Measurements from ENCODE around the gene PHC1.
A peak's percentile ranks its signal among the peaks of the same experiment; 100 is the strongest.

PHC1 gene

DNA sequence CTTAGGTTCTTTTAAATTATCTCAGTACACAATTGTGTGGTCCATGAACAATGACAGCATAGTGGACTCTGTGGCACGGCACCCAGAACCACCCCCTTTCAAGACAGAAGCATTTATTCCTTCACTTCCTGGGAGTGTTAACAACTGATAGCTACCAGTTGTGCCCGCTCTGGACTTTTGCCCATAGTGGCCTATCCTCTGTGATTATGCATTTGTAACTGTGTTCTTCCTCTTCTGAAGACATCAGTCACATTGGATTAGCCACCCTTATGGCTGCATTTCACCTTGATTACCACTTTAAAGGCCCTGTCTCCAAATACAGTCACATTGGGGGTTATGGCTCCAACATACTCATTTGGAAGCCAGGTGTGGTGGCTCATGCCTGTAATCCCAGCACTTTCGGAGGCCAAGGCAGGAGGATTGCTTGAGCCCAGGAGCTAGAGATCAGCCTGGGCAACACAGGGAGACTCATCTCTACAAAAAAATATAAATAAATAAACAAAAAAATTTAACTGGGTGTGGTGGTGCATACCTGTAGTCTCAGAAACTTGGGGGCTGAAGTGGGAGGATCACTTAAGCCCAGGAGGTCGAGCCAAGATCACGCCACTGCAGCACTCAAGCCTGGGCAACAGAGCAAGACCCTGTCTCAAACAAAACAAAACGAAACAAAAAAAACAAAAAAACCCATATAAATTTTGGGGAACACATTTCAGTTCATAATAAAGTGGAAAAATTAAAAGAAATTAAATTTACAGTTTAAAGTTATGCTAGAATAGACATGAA is 27.6 kb upstream of the PHC1 start:
- peaks cover 0 to 2% (median 0%) of the 10 kb centered on the region in 5 experiments for H3K9me3 ChIP-seq (ENCODE audit: control extremely low read depth in 1 of 5, control insufficient read depth in 4 of 5, insufficient read depth in 2 of 5, low read depth in 1 of 5, low read length in 4 of 5)
- ChIA-PET POLR2A (interaction anchor here (0.6 kb wide), 1 partner anchor 228 kb away, joined by 3 read pairs; no protein-coding TSS in a partner anchor), CTCF (interaction anchor here (1.6 to 2.3 kb wide), 2 partner anchors 30 to 150 kb away, joined by 4 to 6 read pairs; no protein-coding TSS in a partner anchor)
- H3K36me3 ChIP-seq (ENCODE audit: control insufficient read depth in 4 of 4, insufficient read depth in 4 of 4, low read length in 3 of 4): no peaks in the 10 kb centered on the region
- peaks cover 0 to 2% (median 0%) of the 10 kb centered on the region in 4 experiments for H3K4me1 ChIP-seq (ENCODE audit: control extremely low read depth in 1 of 4, control insufficient read depth in 4 of 4, insufficient read depth in 4 of 4, low read length in 3 of 4)
- no peaks in the 10 kb centered on the region for H3K27me3 ChIP-seq (replicated peaks in 2 of 5; ENCODE audit: control insufficient read depth in 4 of 5, insufficient read depth in 5 of 5, low read length in 4 of 5)
- no peak overlapping the region for H3K4me3 ChIP-seq (ENCODE audit: control insufficient read depth in 1 of 7, extremely low read depth in 1 of 7, insufficient read depth in 4 of 7, low read depth in 2 of 7, low read length in 6 of 7)
- H3K27ac ChIP-seq (ENCODE audit: insufficient read depth in 1 of 2, low read depth in 1 of 2, low read length in 2 of 2, poor library complexity in 1 of 2, severe bottlenecking in 2 of 2): peak overlapping the region in 1 of 2 experiments; percentile 47
- WGBS (ENCODE audit: insufficient coverage): 100% methylated on average over 2 of the region's 6 CpGs
- no peak for DNase-seq

- H3K9me3 ChIP-seq (ENCODE audit: control extremely low read depth in 1 of 5, control insufficient read depth in 4 of 5, insufficient read depth in 2 of 5, low read depth in 1 of 5, low read length in 4 of 5): peaks cover 0 to 2% (median 0%) of the 10 kb centered on the region in 5 experiments
- ChIA-PET CTCF (interaction anchor here (1.0 to 2.3 kb wide), 2 partner anchors 30 to 229 kb away, joined by 3 to 6 read pairs; no protein-coding TSS in a partner anchor), POLR2A (no interaction called here)
- peaks cover 0 to 2% (median 0%) of the 10 kb centered on the region in 4 experiments for H3K4me1 ChIP-seq (ENCODE audit: control extremely low read depth in 1 of 4, control insufficient read depth in 4 of 4, insufficient read depth in 4 of 4, low read length in 3 of 4)
- WGBS (ENCODE audit: insufficient coverage): 77% methylated on average over 4 of the region's 4 CpGs
- H3K36me3 ChIP-seq (ENCODE audit: control insufficient read depth in 4 of 4, insufficient read depth in 4 of 4, low read length in 3 of 4): no peaks in the 10 kb centered on the region
- no peak overlapping the region for H3K4me3 ChIP-seq (ENCODE audit: control insufficient read depth in 1 of 7, extremely low read depth in 1 of 7, insufficient read depth in 4 of 7, low read depth in 2 of 7, low read length in 6 of 7)
- H3K27me3 ChIP-seq (replicated peaks in 2 of 5; ENCODE audit: control insufficient read depth in 4 of 5, insufficient read depth in 5 of 5, low read length in 4 of 5): no peaks in the 10 kb centered on the region
- DNase-seq: peak in 2 of 3 donors; percentile 14 to 50
- H3K27ac ChIP-seq (ENCODE audit: insufficient read depth in 1 of 2, low read depth in 1 of 2, low read length in 2 of 2, poor library complexity in 1 of 2, severe bottlenecking in 2 of 2): peak overlapping the region in 1 of 2 experiments; percentile 47
These were observed 27.0 kb upstream of the PHC1 start for GRCh38 chr12:8887285-8887715.

DNA sequence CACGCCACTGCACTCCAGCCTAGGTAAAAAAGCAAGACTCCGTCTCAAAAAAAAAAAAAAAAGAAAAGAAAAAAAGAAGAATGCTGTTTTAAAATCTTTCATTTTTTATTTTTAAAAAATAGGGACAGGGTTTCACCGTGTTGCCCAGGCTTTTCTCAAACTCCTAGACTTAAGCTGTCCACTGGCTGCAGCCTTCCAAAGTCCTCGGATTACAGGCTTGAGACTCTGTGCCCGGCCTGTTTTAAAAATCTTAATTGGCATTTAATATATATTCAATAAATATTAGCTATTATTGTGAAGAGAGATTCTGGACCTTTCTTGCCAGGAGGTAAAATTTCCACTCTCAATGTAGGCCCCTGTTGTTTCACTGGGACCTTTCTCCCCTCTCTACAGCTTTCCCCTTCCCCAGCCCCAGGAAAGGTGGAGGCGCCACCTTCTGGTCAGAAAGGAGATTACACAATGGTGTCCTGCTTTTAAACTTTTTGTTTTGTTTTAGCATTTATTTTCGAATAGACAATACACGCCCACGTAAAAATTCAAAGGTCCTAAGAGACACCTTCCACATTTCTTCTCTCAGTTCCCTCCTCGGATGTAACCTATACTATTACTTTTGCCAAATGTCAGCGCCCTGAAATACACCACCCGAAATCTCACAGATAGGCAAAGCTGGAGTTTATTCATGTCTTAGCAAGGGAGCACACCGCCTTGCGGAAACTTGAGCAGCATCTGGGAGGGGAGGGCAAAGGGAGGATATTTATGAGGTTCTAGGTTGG is 23.8 kb upstream of the PHC1 start:
- WGBS (ENCODE audit: insufficient coverage): 14% methylated on average over 7 of the region's 14 CpGs
- CTCF ChIA-PET: interaction anchor here (0.7 to 2.7 kb wide), 25 partner anchors 9 to 235 kb away, joined by 3 to 13 read pairs (median 4); partner anchors contain the start of gene PHC1
- Histone ChIP-seq H3K4me1 (ENCODE audit: control extremely low read depth in 1 of 4, control insufficient read depth in 4 of 4, insufficient read depth in 4 of 4, low read length in 3 of 4) (peaks cover 0 to 2% (median 0%) of the 10 kb centered on the region in 4 experiments), H3K9me3 (ENCODE audit: control extremely low read depth in 1 of 5, control insufficient read depth in 4 of 5, insufficient read depth in 2 of 5, low read depth in 1 of 5, low read length in 4 of 5) (peaks cover 0 to 2% (median 0%) of the 10 kb centered on the region in 5 experiments), H3K27ac (ENCODE audit: insufficient read depth in 1 of 2, low read depth in 1 of 2, low read length in 2 of 2, poor library complexity in 1 of 2, severe bottlenecking in 2 of 2) (peak overlapping the region in 1 of 2 experiments; percentile 49), H3K36me3 (ENCODE audit: control insufficient read depth in 4 of 4, insufficient read depth in 4 of 4, low read length in 3 of 4) (no peaks in the 10 kb centered on the region), H3K27me3 (replicated peaks in 2 of 5; ENCODE audit: control insufficient read depth in 4 of 5, insufficient read depth in 5 of 5, low read length in 4 of 5) (no peaks in the 10 kb centered on the region), H3K4me3 (ENCODE audit: control insufficient read depth in 1 of 7, extremely low read depth in 1 of 7, insufficient read depth in 4 of 7, low read depth in 2 of 7, low read length in 6 of 7) (peak overlapping the region in 6 of 7 experiments; percentile 66 to 97 (median 90))
- POLR2A ChIA-PET: no interaction called here
- peak; percentile 62 to 71 (median 66) for DNase-seq

- Histone ChIP-seq H3K27ac (ENCODE audit: insufficient read depth in 1 of 2, low read depth in 1 of 2, low read length in 2 of 2, poor library complexity in 1 of 2, severe bottlenecking in 2 of 2) (no peak overlapping the region), H3K27me3 (replicated peaks in 2 of 5; ENCODE audit: control insufficient read depth in 4 of 5, insufficient read depth in 5 of 5, low read length in 4 of 5) (no peaks in the 10 kb centered on the region), H3K36me3 (ENCODE audit: control insufficient read depth in 4 of 4, insufficient read depth in 4 of 4, low read length in 3 of 4) (no peaks in the 10 kb centered on the region), H3K4me3 (ENCODE audit: control insufficient read depth in 1 of 7, extremely low read depth in 1 of 7, insufficient read depth in 4 of 7, low read depth in 2 of 7, low read length in 6 of 7) (no peak overlapping the region), H3K9me3 (ENCODE audit: control extremely low read depth in 1 of 5, control insufficient read depth in 4 of 5, insufficient read depth in 2 of 5, low read depth in 1 of 5, low read length in 4 of 5) (peaks cover 0 to 2% (median 0%) of the 10 kb centered on the region in 5 experiments), H3K4me1 (ENCODE audit: control extremely low read depth in 1 of 4, control insufficient read depth in 4 of 4, insufficient read depth in 4 of 4, low read length in 3 of 4) (peaks cover 0 to 2% (median 0%) of the 10 kb centered on the region in 4 experiments)
- DNase-seq: no peak
- WGBS (ENCODE audit: insufficient coverage): no CpG with 5 or more reads among the region's 3 CpGs
- CTCF ChIA-PET: interaction anchor here (2.6 kb wide), 2 partner anchors 9 to 15 kb away, joined by 6 to 11 read pairs; no protein-coding TSS in a partner anchor
- POLR2A ChIA-PET: no interaction called here
These were observed 22.3 kb upstream of the PHC1 start for GRCh38 chr12:8891976-8892375.

GRCh38 chr12:8894378-8894777 is 19.9 kb upstream of the PHC1 start:
- Histone ChIP-seq H3K27me3 (replicated peaks in 2 of 5; ENCODE audit: control insufficient read depth in 4 of 5, insufficient read depth in 5 of 5, low read length in 4 of 5) (no peaks in the 10 kb centered on the region), H3K27ac (ENCODE audit: insufficient read depth in 1 of 2, low read depth in 1 of 2, low read length in 2 of 2, poor library complexity in 1 of 2, severe bottlenecking in 2 of 2) (no peak overlapping the region), H3K9me3 (ENCODE audit: control extremely low read depth in 1 of 5, control insufficient read depth in 4 of 5, insufficient read depth in 2 of 5, low read depth in 1 of 5, low read length in 4 of 5) (peaks cover 0 to 3% (median 0%) of the 10 kb centered on the region in 5 experiments), H3K4me3 (ENCODE audit: control insufficient read depth in 1 of 7, extremely low read depth in 1 of 7, insufficient read depth in 4 of 7, low read depth in 2 of 7, low read length in 6 of 7) (no peak overlapping the region), H3K4me1 (ENCODE audit: control extremely low read depth in 1 of 4, control insufficient read depth in 4 of 4, insufficient read depth in 4 of 4, low read length in 3 of 4) (peaks cover 0 to 2% (median 0%) of the 10 kb centered on the region in 4 experiments), H3K36me3 (ENCODE audit: control insufficient read depth in 4 of 4, insufficient read depth in 4 of 4, low read length in 3 of 4) (no peaks in the 10 kb centered on the region)
- ChIA-PET CTCF (interaction anchor here (1.0 kb wide), 1 partner anchor 239 kb away, joined by 3 read pairs; no protein-coding TSS in a partner anchor), POLR2A (no interaction called here)
- no peak for DNase-seq

DNA sequence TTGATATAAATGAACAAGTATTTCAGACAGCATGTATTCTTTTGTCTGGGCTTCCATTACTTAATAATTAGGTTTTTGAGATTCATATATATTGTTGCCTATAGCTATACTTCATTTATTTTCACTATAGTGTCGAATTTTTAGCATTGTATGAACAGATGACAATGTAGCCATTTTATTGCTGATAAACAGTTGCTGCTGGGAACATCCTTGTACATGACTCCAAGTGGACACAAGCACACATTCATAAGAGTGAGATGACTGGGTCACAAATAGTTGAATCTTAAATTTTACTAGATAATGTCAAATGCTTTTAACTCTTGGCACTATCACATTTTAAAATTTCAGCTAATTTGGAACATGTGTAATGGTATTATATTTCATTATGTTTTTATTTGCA is 19.3 kb upstream of the PHC1 start:
- POLR2A ChIA-PET: no interaction called here
- Histone ChIP-seq H3K27me3 (replicated peaks in 2 of 5; ENCODE audit: control insufficient read depth in 4 of 5, insufficient read depth in 5 of 5, low read length in 4 of 5) (no peaks in the 10 kb centered on the region), H3K4me3 (ENCODE audit: control insufficient read depth in 1 of 7, extremely low read depth in 1 of 7, insufficient read depth in 4 of 7, low read depth in 2 of 7, low read length in 6 of 7) (no peak overlapping the region), H3K9me3 (ENCODE audit: control extremely low read depth in 1 of 5, control insufficient read depth in 4 of 5, insufficient read depth in 2 of 5, low read depth in 1 of 5, low read length in 4 of 5) (peaks cover 0 to 3% (median 0%) of the 10 kb centered on the region in 5 experiments), H3K36me3 (ENCODE audit: control insufficient read depth in 4 of 4, insufficient read depth in 4 of 4, low read length in 3 of 4) (no peaks in the 10 kb centered on the region), H3K27ac (ENCODE audit: insufficient read depth in 1 of 2, low read depth in 1 of 2, low read length in 2 of 2, poor library complexity in 1 of 2, severe bottlenecking in 2 of 2) (no peak overlapping the region), H3K4me1 (ENCODE audit: control extremely low read depth in 1 of 4, control insufficient read depth in 4 of 4, insufficient read depth in 4 of 4, low read length in 3 of 4) (peaks cover 0 to 2% (median 0%) of the 10 kb centered on the region in 4 experiments)
- no CpG with 5 or more reads among the region's 1 CpG for WGBS (ENCODE audit: insufficient coverage)
- CTCF ChIA-PET: interaction anchor here (1.0 kb wide), 1 partner anchor 239 kb away, joined by 3 read pairs; no protein-coding TSS in a partner anchor
- DNase-seq: no peak
